HL-60 (cell line): ENCODE measurements around the gene CCDC87.

Experiments used
- GABPA ChIP-seq: IDR thresholded peaks from 2 replicates; pipeline ENCODE4 v1.6.1; 2012; ENCODE audit warnings: low read depth
- POLR2AphosphoS5 ChIP-seq: IDR thresholded peaks from 2 replicates; pipeline ENCODE4 v1.6.1; 2012; ENCODE audit warnings: low read depth
- TF ChIP-seq, protein P1 (sequence below): IDR thresholded peaks from one replicate; pipeline ENCODE4 v1.5.1; 2011; ENCODE audit warnings: low read length, control low read depth, inconsistent platforms; ENCODE audit not compliant: insufficient read depth

DNA sequence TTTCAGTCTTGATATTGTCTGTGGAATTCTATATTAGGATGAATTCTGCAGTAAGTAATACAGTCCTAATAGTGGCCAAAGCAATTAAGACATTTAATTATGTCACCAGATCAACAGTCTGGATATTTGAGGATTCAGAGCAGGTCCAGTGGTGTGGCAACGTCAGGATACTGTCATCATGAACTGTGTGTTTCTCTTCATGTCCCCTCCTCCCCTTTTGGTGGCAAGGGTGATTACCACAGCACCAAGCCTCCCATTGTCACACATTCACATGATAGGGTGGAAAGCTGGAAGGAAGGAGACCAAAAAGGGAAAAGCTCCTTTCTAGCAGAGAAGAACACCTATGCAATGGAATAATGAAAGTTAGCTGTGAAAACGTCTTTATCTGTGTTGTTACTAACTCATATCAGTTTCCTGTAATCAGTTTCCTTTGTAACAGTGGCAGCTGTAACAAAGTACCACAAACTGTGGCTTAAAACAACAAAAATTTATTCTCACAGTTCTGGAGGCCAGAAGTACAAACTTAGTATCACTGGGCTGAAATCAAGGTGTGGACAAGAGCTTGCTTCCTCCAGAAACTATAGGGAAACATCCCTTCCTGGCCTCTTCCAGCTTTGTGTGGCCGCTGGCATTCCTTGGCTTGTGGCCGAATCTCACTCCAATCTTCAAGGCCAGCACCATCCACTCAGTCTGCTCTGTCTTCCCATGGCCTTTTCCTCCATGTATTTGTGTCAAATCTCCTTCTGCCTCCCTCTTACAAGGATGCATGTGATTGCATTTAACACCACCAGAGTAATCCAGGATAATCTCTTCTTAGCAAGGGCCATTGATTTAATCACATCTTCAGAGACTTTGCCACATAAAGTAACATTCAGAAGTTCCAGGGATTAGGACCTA lies 17.1 kb upstream of the CCDC87 start:
- no peak for TF ChIP-seq GABPA
- TF ChIP-seq, protein P1, sequence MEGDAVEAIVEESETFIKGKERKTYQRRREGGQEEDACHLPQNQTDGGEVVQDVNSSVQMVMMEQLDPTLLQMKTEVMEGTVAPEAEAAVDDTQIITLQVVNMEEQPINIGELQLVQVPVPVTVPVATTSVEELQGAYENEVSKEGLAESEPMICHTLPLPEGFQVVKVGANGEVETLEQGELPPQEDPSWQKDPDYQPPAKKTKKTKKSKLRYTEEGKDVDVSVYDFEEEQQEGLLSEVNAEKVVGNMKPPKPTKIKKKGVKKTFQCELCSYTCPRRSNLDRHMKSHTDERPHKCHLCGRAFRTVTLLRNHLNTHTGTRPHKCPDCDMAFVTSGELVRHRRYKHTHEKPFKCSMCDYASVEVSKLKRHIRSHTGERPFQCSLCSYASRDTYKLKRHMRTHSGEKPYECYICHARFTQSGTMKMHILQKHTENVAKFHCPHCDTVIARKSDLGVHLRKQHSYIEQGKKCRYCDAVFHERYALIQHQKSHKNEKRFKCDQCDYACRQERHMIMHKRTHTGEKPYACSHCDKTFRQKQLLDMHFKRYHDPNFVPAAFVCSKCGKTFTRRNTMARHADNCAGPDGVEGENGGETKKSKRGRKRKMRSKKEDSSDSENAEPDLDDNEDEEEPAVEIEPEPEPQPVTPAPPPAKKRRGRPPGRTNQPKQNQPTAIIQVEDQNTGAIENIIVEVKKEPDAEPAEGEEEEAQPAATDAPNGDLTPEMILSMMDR, result no peak
- TF ChIP-seq POLR2AphosphoS5, result no peak
